ENCODE measurements around the gene CEP104. TPM values are rescaled to one million over a fixed set of nuclear protein-coding genes. Genes with fewer than 3 reads are reported as not detected.

The CEP104 gene
- total RNA-seq, 4 donors from 2014 or later, result 18.7 to 24.4 (median 19.8) TPM

- intact Hi-C loops (cut with DNase I), result no loop called here
- 87 to 89% methylated on average over 5 to 8 of the region's 8 CpGs for WGBS, 2 donors
- Histone ChIP-seq H3K4me3 (no peak overlapping the region), H3K9me3 (no peaks in the 10 kb centered on the region), H3K4me1 (no peaks in the 10 kb centered on the region), H3K36me3 (peaks cover 11 to 96% (median 22%) of the 10 kb centered on the region in 3 donors), H3K27ac (no peak overlapping the region), H3K27me3 (no peaks in the 10 kb centered on the region)
- no peak for DNase-seq
- no peak for TF ChIP-seq CTCF (IDR thresholded peaks at IDR 0.05)
- TF ChIP-seq POLR2A (IDR thresholded peaks at IDR 0.05), result no peak
Measured at GRCh38 chr1:3820316-3820715, 36.7 kb downstream of the CEP104 start.

GRCh38 chr1:3819771-3820200 is 37.2 kb downstream of the CEP104 start:
- Histone ChIP-seq H3K36me3 (peaks cover 11 to 96% (median 22%) of the 10 kb centered on the region in 3 donors), H3K4me1 (no peaks in the 10 kb centered on the region), H3K27ac (no peak overlapping the region), H3K27me3 (no peaks in the 10 kb centered on the region), H3K4me3 (no peak overlapping the region), H3K9me3 (no peaks in the 10 kb centered on the region)
- intact Hi-C loops (cut with DNase I), result no loop called here
- no peak for DNase-seq
- TF ChIP-seq POLR2A (IDR thresholded peaks at IDR 0.05) (no peak), CTCF (IDR thresholded peaks at IDR 0.05) (no peak)
- WGBS, 2 donors, result 36 to 46% methylated on average over 10 of the region's 10 CpGs

- peaks cover 6 to 93% (median 22%) of the 10 kb centered on the region in 3 donors for H3K36me3 ChIP-seq
- 87 to 90% methylated on average over 13 to 15 of the region's 28 CpGs for WGBS, 2 donors
Measured at GRCh38 chr1:3817821-3818597, 39.0 kb downstream of the CEP104 start.

GRCh38 chr1:3817138-3817740 is 39.8 kb downstream of the CEP104 start:
- intact Hi-C loops (cut with DNase I), result no loop called here
- peaks cover 6 to 86% (median 21%) of the 10 kb centered on the region in 3 donors for H3K36me3 ChIP-seq
- 93 to 95% methylated on average over 9 to 13 of the region's 17 CpGs for WGBS, 2 donors

More at GRCh38 chr1:3817821-3818597, 39.0 kb downstream of the CEP104 start:
- intact Hi-C loops (cut with DNase I), result no loop called here
- Histone ChIP-seq H3K27ac (no peak overlapping the region), H3K27me3 (no peaks in the 10 kb centered on the region), H3K9me3 (no peaks in the 10 kb centered on the region), H3K4me3 (no peak overlapping the region), H3K4me1 (no peaks in the 10 kb centered on the region)
- TF ChIP-seq POLR2A (IDR thresholded peaks at IDR 0.05) (no peak), CTCF (IDR thresholded peaks at IDR 0.05) (no peak)
- no peak for DNase-seq

More at GRCh38 chr1:3817138-3817740, 39.8 kb downstream of the CEP104 start:
- no peak overlapping the region for H3K27ac ChIP-seq
- H3K9me3 ChIP-seq, result no peaks in the 10 kb centered on the region
- no peaks in the 10 kb centered on the region for H3K4me1 ChIP-seq
- no peak overlapping the region for H3K4me3 ChIP-seq
- H3K27me3 ChIP-seq, result no peaks in the 10 kb centered on the region
- no peak for DNase-seq
- TF ChIP-seq CTCF (IDR thresholded peaks at IDR 0.05) (no peak), POLR2A (IDR thresholded peaks at IDR 0.05) (no peak)
